ENCODE results near the gene C10orf62.
A peak's percentile ranks its signal among the peaks of the same experiment; 100 is the strongest.

C10orf62 gene

DNA sequence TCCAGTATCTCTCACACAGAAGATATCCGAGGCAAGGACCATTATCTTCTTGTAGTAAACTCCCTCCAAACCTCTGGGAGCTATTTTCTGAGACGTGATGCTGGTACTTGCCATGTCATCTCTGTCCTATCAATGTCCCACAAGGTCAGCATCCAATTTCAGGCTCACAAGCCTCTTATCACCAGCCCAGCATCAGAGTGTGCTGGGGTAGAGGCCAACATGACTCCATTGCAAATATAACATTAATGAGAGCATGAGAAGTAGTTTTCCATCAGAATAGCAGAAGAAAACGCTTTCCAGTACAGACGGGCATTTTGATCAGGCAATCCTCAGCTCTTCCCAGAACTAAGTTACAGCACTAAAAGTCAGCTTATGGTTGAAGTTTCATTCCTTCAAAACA, 38.2 kb downstream of the C10orf62 start:
- DNase-seq (ENCODE audit: low read depth), result no peak
- no peak for TF ChIP-seq CTCF (IDR thresholded peaks at IDR 0.05; ENCODE audit: low read depth, low read length, missing control alignments)
- H3K4me3 ChIP-seq (ENCODE audit: low read depth, low read length), result no peak overlapping the region

DNA sequence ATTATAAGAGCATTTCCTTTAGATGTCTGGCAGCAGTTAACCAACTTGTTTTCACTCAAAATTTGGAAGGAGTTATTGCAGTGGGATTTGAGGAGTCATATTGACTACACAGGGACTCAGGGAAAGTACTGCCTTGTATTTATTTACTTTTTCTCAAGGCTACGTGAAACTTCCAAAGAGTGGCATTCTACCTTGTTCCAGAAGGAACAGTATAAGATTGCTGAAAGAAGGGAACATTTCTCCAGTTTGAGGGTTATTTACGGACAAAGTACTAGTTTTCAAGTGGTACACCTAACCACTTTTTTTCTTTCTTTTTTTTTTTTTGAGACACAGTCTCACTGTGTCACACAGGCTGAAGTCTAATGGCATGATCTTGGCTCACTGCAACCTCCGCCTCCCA, 38.7 kb downstream of the C10orf62 start:
- no peak overlapping the region for H3K4me3 ChIP-seq (ENCODE audit: low read depth, low read length)
- no peak for DNase-seq (ENCODE audit: low read depth)
- TF ChIP-seq CTCF (IDR thresholded peaks at IDR 0.05; ENCODE audit: low read depth, low read length, missing control alignments), result no peak

DNA sequence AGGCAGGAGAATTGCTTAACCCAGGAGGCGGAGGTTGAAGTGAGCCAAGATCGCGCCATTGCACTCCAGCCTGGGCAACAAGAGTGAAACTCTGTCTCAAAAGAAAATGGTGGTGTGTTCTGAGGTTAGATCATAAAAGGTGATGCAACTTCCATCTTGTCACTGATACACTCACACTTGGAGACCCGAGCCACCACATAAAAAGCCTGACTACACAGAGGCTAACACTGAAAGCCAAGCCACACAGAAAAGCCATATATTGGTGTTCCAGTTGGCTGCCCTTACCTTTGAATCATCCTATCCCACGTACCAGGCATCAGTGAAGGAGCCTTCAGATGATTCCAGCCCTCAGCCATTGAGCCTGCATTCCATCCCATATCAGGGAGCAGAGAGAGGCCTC, 39.8 kb downstream of the C10orf62 start:
- TF ChIP-seq CTCF (IDR thresholded peaks at IDR 0.05; ENCODE audit: low read depth, low read length, missing control alignments), result no peak
- no peak overlapping the region for H3K4me3 ChIP-seq (ENCODE audit: low read depth, low read length)
- DNase-seq (ENCODE audit: low read depth), result no peak

- H3K4me3 ChIP-seq (ENCODE audit: low read depth, low read length), result no peak overlapping the region
- no peak for DNase-seq (ENCODE audit: low read depth)
Observed at GRCh38 chr10:97631098-97631497, 41.6 kb downstream of the C10orf62 start.

DNA sequence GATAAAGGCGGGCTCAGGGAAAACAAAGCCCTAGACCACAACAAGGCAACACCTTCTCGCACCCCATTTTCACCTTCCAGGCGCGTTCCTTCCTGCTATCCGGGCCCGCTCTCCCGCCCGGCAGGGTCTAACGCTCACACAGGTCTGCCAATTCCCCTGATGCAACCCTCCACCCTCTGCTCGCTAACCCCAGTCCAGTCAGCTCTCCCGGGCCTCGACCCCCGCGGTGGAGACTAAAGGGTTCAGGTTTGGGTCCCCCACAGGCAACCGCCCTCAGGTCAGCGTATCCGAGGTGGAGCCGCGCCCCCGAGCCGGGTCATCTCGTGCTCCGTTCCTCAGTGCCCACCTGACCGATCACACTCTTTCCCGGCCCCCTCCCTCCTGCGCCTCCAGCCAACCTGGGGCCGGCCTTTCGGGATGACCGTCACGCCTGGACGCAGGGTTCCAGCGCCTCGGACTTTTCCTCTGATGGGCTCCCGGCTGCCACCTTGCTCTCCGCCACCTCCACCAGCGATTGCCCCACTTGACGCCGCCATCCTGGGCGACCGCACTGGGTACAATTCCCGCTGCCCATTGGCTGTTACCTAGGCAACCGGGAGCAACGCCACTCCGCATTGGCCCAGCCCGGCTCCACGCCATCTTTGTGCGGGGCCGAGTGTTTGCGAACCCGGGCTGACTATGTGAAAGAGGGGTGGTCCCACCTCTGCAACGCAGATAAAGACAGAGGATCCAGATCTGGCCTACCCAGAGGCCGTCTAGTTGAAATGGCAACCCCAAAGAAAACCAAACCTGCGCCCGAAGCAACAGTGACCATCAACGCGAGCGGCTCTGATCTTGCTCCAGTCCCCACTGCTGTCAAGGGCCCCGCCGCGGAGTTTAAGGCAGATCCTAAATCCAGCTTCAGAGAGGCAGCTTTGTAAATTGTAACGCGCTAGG, 43.7 kb downstream of the C10orf62 start, which contains the start of gene MORN4:
Gene MORN4, minus strand, starts transcription at position 552 of the 936 bp plus-strand sequence. CDS start 13,847 bp downstream, outside the sequence.
- H3K4me3 ChIP-seq (ENCODE audit: low read depth, low read length), result peak within 1 kb of the TSS; percentile 73
- no peak for TF ChIP-seq CTCF (IDR thresholded peaks at IDR 0.05; ENCODE audit: low read depth, low read length, missing control alignments)
- peak; percentile 67 for DNase-seq (ENCODE audit: low read depth)

More at GRCh38 chr10:97631098-97631497, 41.6 kb downstream of the C10orf62 start:
- no peak for TF ChIP-seq CTCF (IDR thresholded peaks at IDR 0.05; ENCODE audit: low read depth, low read length, missing control alignments)

- H3K4me3 ChIP-seq (ENCODE audit: low read depth, low read length), result peak overlapping the region; percentile 73
- TF ChIP-seq CTCF (IDR thresholded peaks at IDR 0.05; ENCODE audit: low read depth, low read length, missing control alignments), result peak; percentile 33
- DNase-seq (ENCODE audit: low read depth), result no peak
Observed at GRCh38 chr10:97633921-97634320, 44.4 kb downstream of the C10orf62 start.
